ENCODE results near the gene TAL2.

TAL2 gene

GRCh38 chr9:105637787-105638395 lies 24.4 kb upstream of the TAL2 start:
- peak; percentile 6 for DNase-seq (ENCODE audit: low read depth)
- TF ChIP-seq CTCF (IDR thresholded peaks at IDR 0.05; ENCODE audit: insufficient read depth, low read depth, low read length, missing control alignments) = peak; percentile 49
- no peak overlapping the region for H3K4me3 ChIP-seq (ENCODE audit: low read length)

- DNase-seq (ENCODE audit: low read depth) = no peak
- no peak for TF ChIP-seq CTCF (IDR thresholded peaks at IDR 0.05; ENCODE audit: insufficient read depth, low read depth, low read length, missing control alignments)
- H3K4me3 ChIP-seq (ENCODE audit: low read length) = no peak overlapping the region
Measured at GRCh38 chr9:105639936-105640335, 22.3 kb upstream of the TAL2 start.

- TF ChIP-seq CTCF (IDR thresholded peaks at IDR 0.05; ENCODE audit: insufficient read depth, low read depth, low read length, missing control alignments) = no peak
- no peak for DNase-seq (ENCODE audit: low read depth)
Measured at GRCh38 chr9:105643795-105644194, 18.5 kb upstream of the TAL2 start.

GRCh38 chr9:105646879-105647594 lies 15.2 kb upstream of the TAL2 start:
- TF ChIP-seq CTCF (IDR thresholded peaks at IDR 0.05; ENCODE audit: insufficient read depth, low read depth, low read length, missing control alignments) = no peak
- DNase-seq (ENCODE audit: low read depth) = no peak

More at GRCh38 chr9:105643795-105644194, 18.5 kb upstream of the TAL2 start:
- no peak overlapping the region for H3K4me3 ChIP-seq (ENCODE audit: low read length)

GRCh38 chr9:105647595-105648349 lies 14.5 kb upstream of the TAL2 start:
- no peak overlapping the region for H3K4me3 ChIP-seq (ENCODE audit: low read length)
- no peak for TF ChIP-seq CTCF (IDR thresholded peaks at IDR 0.05; ENCODE audit: insufficient read depth, low read depth, low read length, missing control alignments)
- peak; percentile 18 for DNase-seq (ENCODE audit: low read depth)

More at GRCh38 chr9:105646879-105647594, 15.2 kb upstream of the TAL2 start:
- H3K4me3 ChIP-seq (ENCODE audit: low read length) = no peak overlapping the region

GRCh38 chr9:105651806-105652205 lies 10.5 kb upstream of the TAL2 start:
- no peak for DNase-seq (ENCODE audit: low read depth)
- H3K4me3 ChIP-seq (ENCODE audit: low read length) = no peak overlapping the region
- TF ChIP-seq CTCF (IDR thresholded peaks at IDR 0.05; ENCODE audit: insufficient read depth, low read depth, low read length, missing control alignments) = no peak

Measured in epithelial cell of esophagus (primary cell).